Daoy (cell line): ENCODE results near the gene PTPRN2. TPM values are rescaled to one million over a fixed set of nuclear protein-coding genes. Genes with fewer than 3 reads are reported as not detected.

Experiments
- DNase-seq: peaks from one replicate; pipeline ENCODE4 v3.0.0-alpha.2; 2015; ENCODE audit warnings: low read depth
- total RNA-seq: library from RNA; depleted of rRNA; stranded (reverse); fragments of >200 nt; shearing (Covaris generic); gene quantifications from 2 replicates; pipeline ENCODE4 v1.2.3, GENCODE V29; 2014

Gene PTPRN2
- total RNA-seq, 1 experiment from 2014 or later: 8.3 TPM

DNA sequence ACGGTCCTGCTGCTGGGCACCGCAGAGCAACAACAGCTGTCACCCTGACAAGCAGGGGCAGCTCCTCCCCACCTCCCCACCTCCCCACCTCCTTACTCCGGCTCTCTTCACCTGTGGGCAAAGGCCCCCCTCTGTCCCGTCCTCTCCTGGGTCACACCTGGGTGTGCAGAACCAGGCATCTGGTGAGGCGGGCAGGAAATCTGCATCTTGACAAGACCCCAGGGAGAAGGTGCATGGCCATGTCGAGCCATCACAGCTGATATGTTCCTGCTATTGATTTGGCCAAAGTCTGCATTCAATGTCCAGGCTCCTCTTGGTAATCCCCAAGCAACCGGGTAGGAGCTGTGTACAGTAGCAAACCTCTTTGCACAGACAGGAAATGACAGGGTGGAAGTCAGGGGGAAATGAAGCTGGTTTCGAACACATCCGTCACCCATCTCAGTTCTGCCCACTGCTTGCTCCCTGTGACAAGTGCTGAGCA, 696.7 kb downstream of the PTPRN2 start:
- DNase-seq: no peak

DNA sequence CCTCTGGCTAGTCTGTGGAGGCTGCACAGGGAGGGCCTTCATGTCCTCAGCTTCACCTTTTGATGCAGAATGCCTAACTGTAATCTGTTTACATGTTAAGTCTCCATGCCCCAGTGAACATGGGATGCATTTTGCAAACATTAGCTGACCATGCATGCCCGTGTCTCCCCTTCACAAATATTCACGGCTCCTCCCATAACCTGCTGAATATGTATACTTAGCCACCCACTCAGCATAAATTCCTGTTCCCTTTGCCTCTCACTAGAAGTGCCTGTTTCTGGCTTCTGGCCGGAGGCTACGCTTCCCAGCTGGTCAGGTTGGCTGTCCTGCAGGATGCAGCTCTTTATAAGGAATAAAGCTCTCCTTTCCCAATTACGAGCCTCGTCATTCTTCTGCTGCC, 698.1 kb downstream of the PTPRN2 start:
- no peak for DNase-seq

DNA sequence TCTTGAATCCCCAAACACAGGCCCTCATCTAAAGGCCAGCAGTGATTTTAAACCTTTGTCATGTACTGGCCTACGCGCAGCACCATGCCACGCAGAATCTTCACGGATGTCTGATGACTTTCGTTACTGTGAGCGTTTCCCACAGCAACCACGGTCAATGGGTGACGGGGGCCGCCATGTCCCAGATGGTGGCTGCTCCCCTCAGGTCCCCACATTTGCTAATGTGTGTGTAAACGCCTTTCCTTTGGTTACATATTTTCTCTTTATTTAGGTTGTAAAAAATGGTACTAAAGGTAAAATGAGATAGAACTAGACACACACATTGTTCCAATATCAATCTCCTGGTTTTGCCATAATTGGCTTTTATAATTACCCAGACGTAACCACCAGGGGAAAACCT, 699.0 kb downstream of the PTPRN2 start:
- no peak for DNase-seq

DNA sequence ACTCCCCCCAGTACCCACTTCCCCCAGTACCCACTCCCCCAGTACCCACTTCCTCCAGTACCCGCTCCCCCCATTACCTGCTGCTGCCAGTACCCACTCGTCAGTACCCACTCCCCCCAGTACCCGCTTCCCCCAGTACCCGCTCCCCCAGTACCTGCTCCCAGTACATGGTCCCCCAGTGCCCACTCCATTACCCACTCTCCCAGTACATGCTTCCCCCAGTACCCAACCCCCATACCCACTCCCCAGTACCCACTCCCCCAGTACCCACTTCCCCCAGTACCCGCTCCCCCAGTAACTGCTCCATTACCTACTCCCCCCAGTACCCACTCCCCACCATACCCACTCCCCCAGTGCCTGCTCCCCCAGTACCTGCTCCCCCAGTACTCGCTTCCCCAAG, 700.2 kb downstream of the PTPRN2 start:
- no peak for DNase-seq

DNA sequence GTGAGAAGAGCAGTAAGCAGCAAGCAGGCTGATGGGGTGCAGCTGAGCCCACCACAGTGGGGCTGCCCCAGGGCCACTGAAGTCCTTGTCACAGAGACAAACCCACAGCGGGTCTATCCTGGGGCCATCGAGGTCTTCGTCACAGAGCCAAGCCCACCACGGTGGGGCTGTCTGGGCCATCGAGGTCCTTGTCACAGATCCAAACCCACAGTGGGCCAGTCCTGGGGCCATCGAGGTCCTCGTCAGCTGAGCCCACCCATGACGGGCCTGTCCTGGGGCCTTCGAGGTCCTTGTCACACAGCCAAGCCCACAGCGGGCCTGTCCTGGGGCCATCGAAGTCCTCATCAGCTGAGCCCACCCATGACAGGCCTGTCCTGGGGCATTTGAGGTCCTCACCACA, 700.9 kb downstream of the PTPRN2 start:
- no peak for DNase-seq

DNA sequence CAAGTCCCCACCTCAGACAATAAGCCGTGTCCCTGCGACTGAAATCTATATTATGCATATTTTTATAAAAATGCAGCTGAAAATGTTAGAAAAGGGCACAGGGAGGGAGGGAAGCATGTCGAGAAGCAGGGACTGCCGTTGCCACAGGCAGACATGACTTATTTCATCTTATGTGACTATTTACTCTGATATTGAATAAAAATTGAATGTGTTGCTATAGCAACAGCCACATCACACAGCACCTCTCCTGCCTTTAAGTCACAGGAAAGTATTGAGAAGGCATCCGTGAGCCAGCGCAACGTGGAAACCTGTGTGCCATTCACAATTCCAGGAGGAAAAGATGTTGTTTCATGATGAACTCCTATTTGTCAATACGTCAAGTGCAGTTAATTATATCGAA, 701.4 kb downstream of the PTPRN2 start:
- DNase-seq: no peak

DNA sequence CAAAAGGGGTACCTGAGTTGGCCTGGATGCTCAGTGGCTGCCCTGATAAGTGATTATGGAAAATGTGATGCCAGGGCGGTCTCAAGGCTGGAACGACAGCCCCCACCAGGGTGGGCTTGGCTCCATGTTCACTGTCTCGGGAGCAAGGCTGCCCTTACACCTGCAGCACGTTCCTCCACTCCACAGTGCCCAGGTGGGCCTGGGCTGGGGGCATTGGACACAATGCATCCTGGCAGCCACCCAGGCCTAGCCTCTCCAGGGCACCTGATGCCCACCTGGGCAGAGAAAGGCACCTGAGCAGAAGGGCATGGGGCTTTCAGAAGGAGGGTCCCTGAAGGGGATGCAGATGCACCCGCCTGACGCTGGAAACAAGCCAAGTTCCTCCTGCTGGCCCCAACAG, 702.5 kb downstream of the PTPRN2 start:
- DNase-seq: no peak

DNA sequence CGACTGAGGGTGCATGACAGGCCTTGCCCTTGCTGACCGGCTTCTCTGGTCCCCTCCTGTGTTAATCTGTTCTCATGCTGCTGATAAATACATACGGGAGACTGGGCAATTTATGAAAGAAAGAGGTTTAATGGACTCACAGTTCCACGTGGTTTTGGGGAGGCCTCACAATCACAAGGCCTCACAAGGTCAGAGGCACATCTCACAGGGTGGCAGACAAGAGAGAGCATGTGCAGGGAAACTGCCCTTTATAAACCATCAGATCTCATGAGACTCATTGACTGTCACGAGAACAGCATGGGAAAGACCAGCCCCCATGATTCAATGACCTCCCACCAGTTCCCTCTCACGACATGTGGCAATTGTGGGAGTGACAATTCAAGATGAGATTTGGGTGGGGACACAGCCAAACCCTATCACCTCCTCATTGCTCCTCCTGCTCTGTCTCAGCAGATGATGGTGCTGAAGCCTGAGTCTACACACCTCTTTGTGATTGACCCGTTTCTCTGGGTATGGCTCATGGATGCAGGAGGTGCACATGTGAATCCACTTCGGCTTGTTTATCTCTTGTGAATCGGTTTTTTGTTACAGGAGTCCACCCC, 703.1 kb downstream of the PTPRN2 start:
- no peak for DNase-seq

DNA sequence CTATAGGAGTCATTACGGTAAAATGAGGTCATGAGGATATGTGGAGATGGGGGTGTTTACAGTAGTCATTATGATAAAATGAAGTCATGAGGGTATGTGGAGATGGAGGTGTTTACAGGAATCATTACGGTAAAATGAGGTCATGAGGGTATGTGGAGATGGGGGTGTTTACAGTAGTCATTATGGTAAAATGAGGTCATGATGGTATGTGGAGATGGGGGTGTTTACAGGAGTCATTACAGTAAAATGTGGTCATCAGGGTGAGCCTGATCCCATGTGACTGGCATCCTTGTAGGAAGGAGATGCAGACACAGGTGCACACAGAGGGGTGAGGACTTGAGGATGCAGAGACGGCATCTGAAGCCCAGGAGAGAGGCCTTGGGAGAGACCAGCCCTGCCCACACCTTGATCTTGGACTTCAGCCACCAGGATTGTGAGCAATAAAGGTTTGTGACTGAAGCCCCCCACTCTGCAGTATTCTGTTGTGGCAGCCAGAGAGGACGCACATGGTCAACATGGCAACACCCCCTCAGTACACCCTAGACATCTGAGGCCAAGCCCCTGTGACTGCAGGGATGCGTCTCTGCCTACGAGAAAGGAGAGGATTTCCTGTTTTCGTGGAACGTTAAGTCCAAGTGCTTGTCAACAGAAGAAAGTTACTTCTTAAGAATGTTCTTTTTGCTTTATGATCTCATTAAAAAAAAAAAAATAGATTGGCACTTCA, 706.4 kb downstream of the PTPRN2 start:
- DNase-seq: no peak

DNA sequence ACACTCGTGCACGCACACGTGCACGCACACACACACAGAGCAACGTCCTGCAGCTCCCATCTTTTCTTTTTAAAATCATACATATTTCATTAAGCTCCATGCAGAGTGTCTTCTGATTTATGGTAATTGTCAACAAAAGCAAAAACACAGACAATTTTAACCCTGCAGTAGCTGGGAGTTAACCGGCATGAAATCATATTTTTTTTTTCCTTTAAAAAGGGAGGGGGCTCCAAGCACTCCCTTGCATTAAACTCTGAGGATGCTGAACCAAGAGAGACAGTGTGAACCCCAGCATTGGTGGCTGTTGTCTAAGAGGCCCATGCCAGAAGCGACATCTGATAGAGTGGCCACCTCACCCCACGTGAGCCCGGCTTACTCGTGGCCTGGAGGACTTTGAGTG, 708.2 kb downstream of the PTPRN2 start:
- DNase-seq: no peak

DNA sequence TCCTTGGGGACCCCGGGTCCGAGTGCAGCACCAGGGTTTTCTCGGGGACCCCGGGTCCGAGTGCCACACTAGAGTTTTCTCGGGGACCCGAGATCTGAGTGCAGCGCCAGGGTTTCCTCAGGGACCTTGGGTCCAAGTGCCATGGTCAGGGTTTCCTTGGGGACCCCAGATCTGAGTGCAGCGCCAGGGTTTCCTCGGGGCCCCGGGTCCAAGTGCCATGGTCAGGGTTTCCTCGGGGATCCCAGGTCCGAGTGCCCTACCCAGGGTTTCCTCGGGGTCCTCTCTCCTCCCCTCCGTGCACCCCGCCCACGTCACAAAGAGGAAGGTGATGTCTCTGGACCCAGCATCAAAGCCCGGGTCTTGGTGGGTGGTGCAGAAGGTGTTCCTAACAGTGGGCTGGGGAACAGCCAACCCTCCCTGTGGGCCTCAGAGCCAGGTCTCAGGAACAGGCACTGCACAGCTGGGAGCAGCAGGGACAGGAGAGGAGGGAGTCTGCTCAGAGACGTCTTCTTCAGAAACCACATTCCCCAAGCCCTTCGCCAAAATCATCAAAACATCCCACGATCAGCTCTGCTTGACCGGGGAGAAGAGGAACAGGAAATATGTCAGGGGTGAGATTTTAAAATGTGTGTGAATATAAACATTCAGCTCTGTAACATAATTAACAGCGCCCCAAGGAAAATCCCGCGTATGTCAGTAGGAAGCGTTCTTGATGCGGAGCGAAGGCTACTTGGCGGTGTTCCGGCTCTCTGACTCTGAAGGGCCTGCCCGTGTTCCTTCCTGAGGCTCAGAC, 710.1 kb downstream of the PTPRN2 start:
- DNase-seq: no peak

DNA sequence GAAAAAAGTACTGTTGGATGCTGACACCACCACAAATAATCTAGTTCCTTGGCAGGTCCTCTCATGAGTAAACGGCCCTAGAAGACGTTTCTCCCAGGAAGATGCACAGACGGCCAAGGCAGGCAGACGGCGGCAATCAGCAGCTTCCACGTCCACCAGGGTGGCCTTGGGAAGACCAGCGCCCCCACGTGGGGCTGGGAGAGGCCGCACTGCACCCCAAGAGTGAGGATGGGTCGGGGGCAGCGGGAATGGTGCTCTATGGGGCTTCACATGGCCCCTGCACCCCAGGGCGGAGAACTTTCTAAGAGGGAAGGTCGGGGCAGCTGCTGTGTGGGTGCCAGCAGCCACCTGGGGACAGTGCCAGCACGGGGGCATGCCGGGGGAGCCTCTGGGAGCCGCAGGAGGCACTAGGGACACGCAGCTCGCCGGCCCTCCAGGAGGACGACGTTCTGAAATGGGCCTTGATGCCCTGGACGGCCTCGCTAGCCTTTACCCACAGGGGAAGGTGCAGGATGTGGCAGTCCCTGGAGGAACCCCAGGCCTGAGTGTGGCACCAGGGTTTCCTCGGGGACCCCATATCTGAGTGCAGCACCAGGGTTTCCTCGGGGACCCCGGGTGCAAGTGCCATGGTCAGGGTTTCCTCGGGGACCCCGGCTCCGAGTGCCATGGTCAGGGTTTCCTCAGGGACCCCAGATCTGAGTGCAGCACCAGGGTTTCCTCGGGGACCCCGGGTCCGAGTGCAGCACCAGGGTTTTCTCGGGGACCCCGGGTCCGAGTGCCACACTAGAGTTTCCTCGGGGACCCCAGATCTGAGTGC, 710.9 kb downstream of the PTPRN2 start:
- no peak for DNase-seq

DNA sequence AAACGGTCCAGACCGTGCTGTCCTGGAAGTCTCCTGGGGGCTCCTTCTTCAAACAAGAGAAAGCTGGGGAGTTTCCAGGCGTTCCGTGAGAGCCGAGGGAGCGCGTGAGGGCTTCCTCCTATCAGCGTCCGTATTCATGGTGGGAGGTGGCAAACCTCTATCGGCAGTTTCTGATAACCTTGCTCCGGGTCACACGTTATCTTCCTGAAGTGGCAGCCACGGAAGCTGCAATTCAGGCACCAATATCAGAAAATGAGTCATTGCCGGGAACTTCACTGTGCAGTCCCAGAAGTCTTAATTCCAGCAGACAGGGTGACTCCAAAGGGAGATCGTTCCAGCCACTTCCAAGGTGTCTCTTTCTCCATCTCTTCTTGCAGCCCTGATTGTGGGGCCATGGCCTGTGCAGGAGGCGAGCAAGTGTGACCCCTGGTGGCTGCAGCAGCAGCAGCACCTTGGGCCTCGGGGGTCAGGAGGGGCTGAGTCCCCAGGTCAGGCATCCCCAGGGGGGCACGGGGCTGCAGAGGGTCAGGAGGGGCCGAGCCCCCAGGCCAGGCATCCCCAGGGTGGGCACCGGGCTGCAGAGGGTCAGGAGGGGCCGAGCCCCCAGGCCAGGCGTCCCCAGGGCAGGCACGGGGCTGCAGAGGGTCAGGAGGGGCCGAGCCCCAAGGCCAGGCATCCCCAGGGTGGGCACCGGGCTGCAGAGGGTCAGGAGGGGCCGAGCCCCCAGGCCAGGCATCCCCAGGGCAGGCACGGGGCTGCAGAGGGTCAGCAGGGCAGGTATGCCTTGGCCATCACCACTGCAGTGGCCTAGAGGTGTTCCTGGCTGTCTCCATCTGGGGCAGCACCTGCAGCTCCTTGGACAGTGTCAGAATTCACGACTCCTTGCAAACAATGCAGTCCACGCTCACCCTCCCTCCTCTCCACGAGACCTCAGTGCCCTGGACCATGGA, 712.1 kb downstream of the PTPRN2 start:
- DNase-seq: peak; percentile 38

DNA sequence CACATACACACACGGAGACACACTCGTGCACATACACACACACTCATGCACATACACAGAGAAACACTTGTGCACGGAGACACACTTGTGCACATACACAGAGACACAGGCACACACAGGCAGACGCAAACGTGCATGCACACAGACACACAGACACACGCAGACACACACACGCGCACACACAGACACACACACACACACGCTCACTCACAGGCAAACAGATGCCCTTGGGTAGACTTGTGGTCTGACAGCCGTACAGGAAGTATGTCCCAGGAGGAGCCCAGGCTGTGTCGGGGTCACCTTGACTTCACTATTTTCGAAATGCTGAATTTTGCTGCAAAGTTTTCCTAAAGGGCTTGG, 712.8 kb downstream of the PTPRN2 start:
- no peak for DNase-seq

DNA sequence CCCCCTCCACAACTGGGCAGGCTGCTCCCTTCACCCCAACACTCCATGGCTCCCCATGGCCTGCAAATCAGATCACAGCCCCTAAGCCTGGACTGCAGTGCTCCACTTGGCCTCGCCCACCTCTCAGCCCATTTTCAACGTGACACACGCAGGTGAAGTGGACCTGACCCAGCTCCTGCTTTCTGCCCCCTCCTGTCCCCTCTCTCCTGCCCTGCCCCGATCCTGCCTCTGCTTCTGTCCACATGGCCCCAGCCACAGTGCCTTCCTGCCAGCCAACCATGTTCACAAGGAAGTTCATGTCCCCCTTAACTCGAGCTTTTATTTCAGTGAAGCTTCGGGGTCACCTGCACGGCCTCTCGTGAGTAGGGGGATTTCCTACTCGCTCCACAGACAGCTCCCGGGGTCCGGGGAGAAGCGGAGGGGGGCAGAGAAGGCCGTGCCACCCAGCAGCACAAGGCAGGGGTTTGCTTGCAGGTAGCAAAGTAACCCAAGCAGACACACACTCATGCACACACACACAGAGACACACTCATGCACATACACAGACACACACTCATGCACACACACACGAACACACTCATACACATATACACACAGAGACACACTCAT, 713.3 kb downstream of the PTPRN2 start:
- DNase-seq: no peak

DNA sequence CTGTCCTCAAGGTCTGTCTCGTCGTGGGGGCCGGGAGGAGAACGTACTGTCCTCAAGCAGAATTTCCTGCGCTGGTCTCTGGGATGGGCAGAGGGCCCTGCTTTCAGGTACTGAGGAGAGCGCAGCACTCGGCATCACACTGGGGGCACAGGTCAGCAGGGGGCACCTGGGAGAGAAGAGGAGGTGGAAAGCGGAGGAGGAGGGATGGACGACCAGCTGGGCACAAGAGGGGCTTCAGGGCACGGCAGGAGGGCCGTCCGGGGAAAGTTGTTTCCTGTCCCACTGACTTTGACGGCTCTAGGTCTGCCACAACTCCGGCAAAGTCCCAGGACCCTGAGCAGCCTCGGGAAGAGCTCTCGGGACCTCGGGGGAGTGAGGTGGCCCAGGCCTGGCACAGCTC, 714.0 kb downstream of the PTPRN2 start:
- DNase-seq: no peak

DNA sequence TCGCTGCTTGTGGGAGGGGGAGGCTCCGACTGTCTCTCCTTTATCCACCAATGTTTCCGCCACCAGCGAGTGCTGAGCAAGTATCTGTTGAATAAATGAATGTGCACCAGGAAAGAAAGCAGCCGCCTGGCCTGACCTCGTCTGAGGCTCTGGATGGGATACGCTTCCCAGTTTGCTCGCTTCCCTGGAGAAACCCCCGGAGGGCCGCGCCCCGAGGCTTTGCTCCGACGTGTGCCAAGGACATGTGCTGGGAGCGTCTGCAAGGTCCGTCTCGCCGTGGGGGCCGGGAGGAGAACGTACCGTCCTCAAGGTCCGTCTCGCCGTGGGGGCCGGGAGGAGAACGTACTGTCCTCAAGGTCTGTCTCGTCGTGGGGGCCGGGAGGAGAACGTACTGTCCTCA, 714.4 kb downstream of the PTPRN2 start:
- no peak for DNase-seq

DNA sequence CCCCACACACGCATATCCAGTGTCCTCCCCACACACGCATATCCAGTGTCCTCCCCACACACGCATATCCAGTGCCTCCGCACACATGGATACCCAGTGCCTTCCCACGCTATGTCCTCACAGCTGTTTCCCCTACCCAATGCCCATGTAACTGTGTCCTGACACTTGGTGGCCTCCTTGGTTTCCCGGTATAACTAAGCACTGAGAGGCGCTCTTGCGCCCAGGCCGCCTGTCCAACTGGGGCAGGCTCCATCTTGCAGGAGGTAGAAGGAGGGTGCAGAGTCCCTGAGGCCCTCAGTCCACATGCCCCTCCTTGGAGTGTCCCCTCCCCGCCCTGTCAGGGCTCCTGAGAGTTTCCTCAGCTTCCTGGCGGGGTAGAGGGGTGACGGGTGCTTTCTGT, 715.2 kb downstream of the PTPRN2 start:
- DNase-seq: no peak

DNA sequence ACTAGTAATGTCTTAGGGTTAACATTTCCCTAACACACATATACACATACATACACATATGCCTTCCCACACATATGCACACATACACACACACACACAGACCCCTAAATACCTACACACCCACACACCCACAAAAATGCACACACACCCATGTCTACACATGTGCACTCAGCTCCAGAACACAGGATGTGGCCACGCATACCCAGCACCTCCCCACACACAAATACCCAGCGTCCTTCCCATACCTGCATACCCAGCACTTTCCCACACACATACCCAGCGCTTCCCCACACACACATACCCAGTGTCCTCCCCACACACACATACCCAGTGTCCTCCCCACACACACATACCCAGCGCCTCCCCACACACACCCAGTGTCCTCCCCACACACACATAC, 715.9 kb downstream of the PTPRN2 start:
- no peak for DNase-seq

DNA sequence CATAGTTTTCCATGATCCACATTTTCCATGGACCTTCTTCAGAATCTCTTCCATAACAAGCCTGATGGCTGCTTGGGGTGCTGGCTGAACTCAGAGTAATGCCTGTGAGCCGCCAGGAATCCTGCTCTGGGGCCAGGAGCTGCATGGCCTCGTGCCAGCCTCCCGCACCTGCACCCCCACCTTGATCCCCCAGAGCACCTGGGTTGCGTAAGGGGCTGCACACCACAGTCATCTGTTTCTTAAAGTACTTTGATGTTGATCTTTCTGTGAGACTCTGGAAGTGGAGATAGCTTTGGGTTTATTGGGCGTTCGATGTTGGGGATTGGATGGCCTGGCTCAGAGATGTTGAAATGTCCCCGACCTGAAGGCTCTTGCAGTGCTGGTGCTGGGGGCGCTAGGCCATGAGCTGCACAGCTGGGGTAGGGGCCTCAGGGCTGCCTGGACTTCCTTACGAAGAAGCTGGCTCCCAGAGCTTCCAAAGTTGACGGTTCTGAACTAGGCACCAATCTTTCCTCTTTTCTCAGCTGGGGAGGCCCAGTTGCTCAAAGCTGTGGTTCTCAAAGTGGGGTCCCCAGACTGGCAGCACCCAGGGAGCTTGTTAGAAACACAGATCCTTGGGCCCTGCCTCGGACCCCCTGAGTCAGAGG, 716.9 kb downstream of the PTPRN2 start:
- DNase-seq: no peak
